NCI-H187 (cell line): Measurements from ENCODE around the gene CFAP53.

Experiments
- DNase-seq, 2 experiments: peaks; one replicate each; lab custom pipeline; 2025; lab: John Stamatoyannopoulos, UW

Gene CFAP53

GRCh38 chr18:50287441-50288347 is 21.4 kb upstream of the CFAP53 start, which contains the start of gene CXXC1:
Gene CXXC1, minus strand, starts transcription at chr18:50287692. Its CDS starts 103 bp downstream, at chr18:50287589.
- DNase-seq = peak; percentile 95 to 99

GRCh38 chr18:50287028-50287440 is 20.7 kb upstream of the CFAP53 start:
- no peak for DNase-seq

- DNase-seq = no peak
These were observed 20.2 kb upstream of the CFAP53 start for GRCh38 chr18:50286391-50287027.

- no peak for DNase-seq
These were observed 19.5 kb upstream of the CFAP53 start for GRCh38 chr18:50285631-50286321.

DNA sequence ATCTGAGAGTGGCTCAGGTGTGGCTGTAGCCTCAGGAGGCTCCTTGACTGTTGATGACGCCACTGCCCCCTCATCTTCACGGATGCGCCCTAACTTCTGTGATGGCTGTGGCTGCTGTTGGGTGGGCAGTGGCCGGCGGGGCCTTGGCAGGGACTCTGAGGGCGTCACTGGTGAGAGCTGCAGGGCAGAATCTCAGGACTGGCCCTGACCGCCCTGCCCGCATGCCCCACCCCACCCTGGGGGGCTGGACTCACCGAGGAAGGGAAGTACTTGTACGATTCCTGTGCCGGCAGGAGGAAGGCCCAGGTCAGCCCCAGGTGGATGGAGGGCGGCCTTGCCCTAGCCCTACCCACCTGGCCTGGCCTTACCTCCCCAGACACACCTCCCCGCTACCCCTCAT is 18.8 kb upstream of the CFAP53 start:
- DNase-seq = no peak

DNA sequence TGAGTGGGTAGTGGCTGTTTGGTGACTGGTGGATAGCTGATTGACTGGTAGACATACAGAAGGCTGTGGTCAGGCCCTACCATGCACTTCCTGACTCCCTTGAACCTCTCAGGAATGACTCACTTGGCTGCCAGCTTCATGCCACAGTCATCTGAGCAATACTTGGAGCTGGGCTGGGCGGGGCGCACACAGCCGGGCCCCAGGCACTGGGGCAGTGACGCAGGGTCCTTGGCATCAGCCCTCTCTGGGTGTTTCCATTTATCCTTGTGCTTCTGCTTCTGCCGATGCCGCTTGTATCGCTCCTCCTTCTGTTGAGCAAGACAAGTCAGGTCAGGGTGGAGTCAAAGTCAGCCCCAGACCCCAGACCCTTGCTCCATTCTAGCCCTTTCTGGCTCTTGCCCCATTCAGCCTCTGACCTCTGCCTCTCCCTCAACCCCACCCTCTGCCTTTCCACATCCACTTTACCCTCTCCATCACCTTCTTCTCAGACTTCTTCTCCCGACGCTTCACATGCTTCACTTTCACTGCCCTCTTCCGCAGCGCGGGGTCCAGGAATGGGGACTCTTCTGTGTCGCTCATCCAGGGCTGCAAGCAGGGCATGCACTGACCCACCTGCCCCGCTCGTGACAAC is 18.1 kb upstream of the CFAP53 start:
- no peak for DNase-seq

GRCh38 chr18:50283469-50284209 is 17.3 kb upstream of the CFAP53 start:
- no peak for DNase-seq

DNA sequence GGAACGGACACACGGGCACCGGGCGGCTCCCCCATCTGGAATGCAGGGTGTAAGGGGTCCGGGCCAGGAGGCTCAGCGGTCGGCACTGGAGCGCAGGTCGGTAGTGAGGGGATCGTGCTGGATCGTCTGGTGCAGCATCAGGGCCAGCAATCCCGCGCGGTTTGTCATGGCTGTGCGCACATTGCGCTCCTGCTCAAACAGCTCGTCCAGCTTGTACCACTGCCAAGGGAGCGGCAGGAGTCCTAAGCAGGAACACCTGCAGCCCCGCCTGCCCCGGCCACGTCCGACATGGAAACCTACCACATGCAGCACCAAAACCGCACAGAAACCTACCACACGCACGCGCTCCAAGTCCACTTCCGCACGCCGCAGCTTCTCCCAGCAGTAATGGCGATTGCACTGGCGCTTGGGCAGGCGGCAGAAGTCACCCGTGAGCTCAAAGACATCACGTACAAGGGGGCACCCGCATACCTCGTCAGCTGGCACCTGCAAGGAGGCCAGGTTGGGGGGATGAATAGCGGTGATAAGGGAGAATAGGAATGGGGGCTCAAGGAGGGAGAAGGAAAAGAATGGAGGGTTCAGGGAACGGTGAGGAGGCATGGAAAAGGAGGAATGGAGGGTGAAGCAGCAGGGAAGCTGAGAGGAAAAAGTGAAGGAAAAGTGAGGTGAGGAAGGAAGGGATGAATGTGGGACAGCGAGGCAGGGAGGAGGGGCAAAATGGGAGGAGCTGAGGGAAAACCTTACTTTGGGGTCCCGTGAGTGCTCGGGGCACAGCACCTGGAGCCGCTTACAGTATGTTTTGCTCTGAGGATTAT is 16.4 kb upstream of the CFAP53 start:
- DNase-seq = no peak

GRCh38 chr18:50281972-50282520 is 15.8 kb upstream of the CFAP53 start:
- DNase-seq = no peak

- DNase-seq = peak; percentile 89 to 96
These were observed 15.1 kb upstream of the CFAP53 start, which contains the start of gene MBD1 for GRCh38 chr18:50281295-50281971. Gene MBD1, minus strand, starts transcription at chr18:50281523. Its CDS starts 1,531 bp downstream, at chr18:50279992.

- no peak for DNase-seq
These were observed 14.5 kb upstream of the CFAP53 start for GRCh38 chr18:50280707-50281294.

- DNase-seq = no peak
These were observed 13.5 kb upstream of the CFAP53 start for GRCh38 chr18:50279752-50280151.

DNA sequence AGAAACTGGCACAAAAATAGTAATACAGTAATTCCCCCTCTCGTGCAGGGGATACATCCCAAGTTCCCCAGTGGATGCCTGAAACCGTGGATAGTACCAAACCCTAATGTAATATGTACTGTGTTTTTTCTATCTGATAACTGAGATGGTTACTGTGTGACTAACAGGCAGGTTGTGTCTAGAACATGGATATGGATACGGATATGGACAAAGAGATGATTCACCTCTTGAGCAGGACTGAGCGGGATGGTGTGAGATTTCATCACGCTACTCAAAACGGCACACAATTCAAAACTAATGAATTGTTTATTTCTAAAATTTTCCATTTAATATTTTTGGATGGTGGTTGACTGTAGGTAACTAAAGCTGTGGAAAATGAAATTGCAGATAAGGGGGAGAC is 11.6 kb upstream of the CFAP53 start:
- no peak for DNase-seq

GRCh38 chr18:50276452-50276851 is 10.2 kb upstream of the CFAP53 start:
- DNase-seq = no peak

DNA sequence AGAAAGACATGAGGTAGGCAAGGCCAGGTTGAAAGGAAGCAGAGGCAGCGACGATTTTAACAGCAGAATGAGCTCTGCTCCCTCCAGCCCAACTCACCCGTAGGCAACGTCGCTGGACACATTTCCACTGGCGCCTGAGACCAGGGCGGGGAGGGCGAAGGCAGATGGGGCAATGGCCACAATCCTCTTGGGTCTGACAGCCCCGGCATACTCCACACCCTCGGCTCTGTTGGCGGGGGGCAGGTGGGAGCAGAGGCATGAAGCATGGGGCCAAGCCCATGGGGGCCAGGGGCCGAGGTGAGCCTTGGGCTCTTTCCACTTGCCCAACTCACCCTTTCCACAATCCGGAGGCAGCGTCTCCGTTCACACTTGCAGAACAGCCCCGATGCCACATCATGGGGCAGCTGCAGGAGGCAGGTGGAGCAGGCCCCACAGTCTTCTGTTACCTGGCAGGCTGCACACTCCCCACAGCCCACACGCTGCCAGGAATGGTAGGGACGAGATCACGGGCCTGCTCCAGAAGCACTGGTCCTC is 9.3 kb upstream of the CFAP53 start:
- no peak for DNase-seq

DNA sequence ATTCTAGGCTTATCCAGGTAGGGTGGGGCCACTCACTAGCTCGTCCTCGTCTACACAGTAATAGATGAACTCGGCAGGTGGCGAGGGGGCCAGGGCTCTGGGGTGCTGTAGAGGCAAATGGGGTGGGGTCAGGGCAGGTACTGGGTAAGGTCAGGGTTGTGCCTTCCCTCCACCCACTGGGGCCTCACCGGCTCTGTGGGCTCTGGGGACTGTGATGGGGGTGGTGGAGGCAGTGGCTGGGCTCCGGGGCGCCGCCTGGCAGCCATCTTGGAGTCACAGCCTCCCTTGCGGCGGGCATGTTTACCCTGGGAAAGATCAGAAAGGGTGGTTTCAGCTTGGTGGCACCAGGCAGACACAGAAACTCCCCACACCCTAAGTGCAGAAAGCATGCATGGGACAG is 8.6 kb upstream of the CFAP53 start:
- no peak for DNase-seq

- DNase-seq = no peak
These were observed 7.7 kb upstream of the CFAP53 start for GRCh38 chr18:50274044-50274442.

DNA sequence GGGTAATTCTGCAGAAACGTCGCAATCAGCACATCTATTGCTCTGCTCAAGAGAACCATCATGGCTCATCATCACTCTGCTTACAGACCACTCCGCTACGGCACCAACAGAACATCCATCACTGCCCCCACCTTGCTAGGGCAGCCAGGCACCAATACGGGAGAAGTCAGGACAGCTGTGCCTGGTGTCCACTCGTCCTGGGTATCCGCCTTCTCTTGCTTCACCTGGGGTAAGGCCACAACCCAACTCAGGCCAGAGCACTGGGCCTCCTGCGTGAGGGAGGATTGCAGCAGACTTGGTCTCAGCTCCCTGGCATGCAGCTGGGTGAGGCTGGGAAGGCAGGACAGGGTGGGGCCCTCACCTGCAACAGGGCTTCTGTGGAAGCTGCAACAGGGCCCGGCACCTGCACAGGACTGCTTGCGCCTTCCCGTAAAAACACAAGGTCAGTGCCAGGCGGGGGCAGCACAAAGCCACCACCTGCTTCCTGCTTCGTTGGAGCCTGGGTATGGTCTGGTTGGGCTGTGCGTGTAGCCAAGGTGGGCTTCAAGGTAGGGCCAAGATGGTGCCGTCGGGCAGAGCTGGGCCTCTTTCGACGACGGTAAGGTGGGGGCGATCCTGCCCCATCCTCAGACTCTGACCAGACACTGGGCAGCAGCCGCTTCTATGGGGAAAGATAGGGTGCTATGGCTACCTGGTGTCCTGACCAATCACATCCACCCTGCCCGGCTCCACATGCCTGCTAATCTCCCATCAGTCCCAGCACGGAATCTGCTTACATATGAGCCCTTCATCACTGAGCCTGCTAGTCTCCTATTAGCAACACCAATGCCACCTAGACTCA is 7.1 kb upstream of the CFAP53 start:
- no peak for DNase-seq
